ENCODE results near the gene KCNIP3.

- TF ChIP-seq, protein P1, sequence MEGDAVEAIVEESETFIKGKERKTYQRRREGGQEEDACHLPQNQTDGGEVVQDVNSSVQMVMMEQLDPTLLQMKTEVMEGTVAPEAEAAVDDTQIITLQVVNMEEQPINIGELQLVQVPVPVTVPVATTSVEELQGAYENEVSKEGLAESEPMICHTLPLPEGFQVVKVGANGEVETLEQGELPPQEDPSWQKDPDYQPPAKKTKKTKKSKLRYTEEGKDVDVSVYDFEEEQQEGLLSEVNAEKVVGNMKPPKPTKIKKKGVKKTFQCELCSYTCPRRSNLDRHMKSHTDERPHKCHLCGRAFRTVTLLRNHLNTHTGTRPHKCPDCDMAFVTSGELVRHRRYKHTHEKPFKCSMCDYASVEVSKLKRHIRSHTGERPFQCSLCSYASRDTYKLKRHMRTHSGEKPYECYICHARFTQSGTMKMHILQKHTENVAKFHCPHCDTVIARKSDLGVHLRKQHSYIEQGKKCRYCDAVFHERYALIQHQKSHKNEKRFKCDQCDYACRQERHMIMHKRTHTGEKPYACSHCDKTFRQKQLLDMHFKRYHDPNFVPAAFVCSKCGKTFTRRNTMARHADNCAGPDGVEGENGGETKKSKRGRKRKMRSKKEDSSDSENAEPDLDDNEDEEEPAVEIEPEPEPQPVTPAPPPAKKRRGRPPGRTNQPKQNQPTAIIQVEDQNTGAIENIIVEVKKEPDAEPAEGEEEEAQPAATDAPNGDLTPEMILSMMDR (conservative IDR thresholded peaks at IDR 0.05): no peak
- TF ChIP-seq ZFX (IDR thresholded peaks at IDR 0.05): no peak
Observed at GRCh38 chr2:95317665-95318425, 20.7 kb downstream of the KCNIP3 start.

Data from C4-2B (cell line).